HG03520 (cell line): ENCODE measurements around the gene TMEM151B.
"Not testable (repeated sequence)": the region's sequence is repeated elsewhere in the genome, so short reads cannot be mapped to it uniquely, and the experiment has no call there.

ENCODE experiments used
- ATAC-seq: cut with Tn5 transposase; IDR thresholded peaks from one replicate; pipeline ENCODE4 v1.9.1; 2021; ENCODE audit warnings: mild to moderate bottlenecking, moderate library complexity; ENCODE audit not compliant: unreplicated experiment

The TMEM151B gene

DNA sequence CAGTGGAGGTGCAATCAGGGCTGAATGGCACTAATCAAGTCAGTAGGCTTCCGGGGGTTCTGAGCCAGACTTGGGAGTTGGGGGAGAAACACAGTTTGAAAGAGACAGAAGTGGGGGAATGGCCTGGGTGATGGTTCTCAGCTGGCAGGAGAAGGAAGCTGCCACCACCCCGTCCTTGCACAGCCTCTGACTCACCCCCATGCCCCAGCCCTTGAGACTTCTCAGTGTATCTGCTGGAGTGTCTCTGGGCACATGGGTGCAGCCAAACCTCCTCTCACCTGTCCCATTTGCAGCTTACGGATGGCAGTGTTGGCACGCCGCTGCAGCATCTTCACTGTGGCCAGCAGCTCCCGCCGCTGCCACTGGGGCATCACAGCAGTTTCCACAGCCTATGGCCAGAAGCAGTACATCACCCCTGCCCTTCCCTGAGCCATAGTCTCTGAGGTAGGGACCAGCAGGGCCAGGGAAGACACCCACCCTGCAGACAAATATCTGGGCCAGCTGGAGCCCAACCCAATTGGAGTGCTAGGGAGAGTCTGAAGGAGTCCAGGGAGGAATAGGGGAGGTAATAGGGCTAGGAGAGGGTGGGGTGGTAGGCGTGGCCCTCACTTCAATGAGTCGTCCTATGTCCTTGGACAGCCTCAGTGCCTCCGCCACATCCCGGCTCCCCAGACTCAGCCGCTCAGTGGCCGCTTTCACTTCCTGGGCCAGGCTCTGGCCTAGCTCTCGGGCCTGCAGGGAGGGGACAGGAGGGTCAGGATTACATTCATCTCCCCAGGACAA lies 31.7 kb downstream of the TMEM151B start:
- ATAC-seq, result no peak

DNA sequence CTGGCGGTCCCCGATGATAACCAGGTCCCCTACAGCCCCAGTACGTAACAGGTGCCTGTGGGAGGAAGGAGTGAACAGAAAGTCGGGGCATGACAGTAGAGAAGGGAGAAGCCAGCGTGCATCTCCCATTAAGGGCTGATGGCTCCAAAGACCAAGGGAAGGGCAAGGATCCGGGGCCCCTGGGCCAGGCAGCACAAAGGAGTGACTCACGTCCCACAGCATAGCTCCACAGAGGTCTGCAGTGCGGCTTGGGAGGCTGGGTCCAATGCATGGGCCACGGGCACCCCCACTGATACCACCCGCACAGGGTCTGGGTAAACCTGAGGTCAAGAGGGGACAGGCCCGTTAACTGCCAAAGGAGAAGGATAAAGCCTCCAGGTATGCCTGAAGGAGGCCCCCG lies 32.6 kb downstream of the TMEM151B start:
- no peak for ATAC-seq

DNA sequence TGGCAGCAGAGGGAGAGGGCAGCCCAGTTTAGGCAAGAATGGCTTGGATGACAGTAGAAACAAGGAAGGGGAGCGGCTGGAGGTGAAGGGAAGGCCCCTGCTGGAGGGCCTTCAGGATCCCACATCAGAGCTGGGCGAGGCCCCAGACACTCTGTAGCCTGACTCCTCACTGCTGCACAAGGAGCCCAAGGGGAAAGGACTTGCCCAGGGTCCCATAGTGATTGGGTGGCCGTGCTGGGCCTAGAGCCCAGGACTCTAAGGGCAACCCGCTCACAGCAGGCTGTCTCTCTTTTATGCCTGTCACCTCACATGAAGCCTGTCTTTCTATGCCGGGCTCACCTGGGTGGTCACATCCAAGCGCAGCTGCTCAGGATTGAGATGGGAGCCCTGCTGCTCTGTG lies 33.6 kb downstream of the TMEM151B start:
- no peak for ATAC-seq

DNA sequence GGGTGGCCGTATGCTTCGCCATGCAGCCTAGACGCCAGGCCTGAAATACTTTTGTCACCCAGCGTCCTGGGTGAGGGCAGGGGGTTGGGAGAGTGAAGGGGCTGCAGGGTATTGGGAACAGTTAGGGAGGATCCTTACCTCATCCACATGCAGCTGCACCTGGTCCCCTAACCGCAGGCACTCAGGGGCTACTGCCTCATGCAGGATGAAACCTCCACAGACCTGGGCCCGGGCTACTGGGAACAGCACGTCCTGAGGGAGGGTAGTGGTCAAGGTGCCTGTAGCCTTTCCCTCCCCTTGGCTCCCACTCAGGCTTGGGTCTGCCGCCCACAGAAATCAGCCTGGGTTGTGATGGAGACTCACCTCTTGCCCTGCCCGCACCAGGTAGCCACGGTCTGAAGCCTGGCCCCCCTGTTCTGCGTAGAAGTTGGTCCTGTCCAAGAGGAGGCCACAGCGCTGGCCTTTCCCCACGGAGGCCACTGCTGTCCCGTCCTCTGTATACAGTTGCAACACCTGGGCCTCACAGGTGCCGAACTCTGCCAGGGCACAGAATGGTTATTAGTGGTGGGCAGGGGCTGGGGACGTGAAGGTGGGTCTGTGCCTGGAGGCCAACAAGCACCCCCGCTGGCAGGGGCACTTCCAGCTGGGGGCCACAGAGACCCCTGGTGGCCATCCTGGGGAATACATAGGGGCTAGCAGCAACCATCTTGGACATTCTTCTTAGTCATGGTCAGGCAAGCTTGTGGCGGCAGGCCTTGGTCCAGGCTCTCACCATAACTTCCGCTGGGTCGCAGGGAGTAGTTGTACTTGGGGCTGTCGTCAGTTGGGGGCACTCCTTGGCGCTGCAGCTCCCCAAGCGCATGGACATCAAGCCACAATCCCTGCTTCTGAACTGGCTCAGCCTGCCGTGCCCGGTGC lies 34.3 kb downstream of the TMEM151B start:
- no peak for ATAC-seq

DNA sequence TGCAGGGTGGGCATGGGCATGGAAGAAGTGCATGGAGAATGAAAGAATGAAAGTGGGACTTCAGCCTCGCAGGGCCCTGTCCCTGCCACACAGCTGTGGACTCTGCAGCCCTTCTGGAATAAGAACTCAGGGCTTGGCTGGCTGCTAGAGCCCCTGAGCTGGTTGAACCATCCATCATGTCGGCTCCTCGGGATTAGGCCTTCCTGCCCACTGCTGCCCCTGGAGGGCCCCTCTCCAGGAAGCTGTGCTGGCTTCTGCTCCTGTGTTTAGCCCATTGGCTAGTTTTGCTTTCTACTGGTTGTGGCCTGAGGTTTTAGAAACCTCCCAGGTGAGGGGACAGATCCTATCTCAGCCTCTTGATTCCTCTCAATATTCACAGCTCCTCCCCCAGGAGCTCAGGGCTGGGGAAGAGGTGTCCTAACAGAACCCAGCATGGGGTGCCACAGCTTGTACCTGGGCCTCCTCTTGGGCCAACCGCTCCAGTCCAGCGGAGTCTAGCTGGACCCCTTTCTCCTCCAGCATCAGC lies 35.0 kb downstream of the TMEM151B start:
- no peak for ATAC-seq

DNA sequence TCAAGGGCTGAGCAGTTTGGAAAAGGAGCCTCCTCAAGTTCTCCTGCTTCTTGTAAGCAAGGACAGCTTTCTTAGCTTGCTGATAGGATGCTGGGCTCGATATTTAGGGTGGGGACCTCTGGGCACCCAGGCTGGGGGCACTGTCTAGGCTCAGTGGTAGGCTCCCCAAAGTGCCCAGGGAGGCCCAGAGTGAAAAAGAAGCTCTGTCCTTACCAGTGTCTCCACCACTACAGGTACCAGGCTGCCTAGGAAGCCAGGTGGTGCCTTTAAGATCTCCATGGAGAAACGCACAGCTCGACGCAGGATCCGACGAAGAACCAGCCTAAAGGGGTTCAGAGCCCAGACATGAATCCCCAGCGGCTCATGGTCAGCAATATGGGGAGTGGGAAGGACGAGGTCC lies 36.5 kb downstream of the TMEM151B start:
- no peak for ATAC-seq

DNA sequence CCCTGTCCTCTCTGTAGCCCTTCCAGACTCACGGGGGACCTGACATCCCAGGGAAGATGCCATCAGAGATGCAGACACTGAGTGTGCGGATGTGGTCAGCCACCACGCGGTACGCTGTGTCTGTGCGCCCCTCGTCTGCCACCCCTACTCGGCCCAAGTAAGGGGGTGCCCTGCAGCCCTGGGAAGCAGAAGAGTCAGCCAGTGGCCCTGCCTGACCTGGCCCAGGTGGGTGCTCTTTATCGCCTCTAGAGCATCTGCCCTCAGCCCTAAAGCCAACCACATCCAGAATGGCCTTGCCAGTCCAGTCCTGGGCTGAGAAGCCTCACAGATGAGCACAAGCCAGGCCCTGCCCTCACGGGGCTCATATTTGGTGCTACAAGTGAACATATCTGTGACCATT lies 37.0 kb downstream of the TMEM151B start:
- no peak for ATAC-seq

DNA sequence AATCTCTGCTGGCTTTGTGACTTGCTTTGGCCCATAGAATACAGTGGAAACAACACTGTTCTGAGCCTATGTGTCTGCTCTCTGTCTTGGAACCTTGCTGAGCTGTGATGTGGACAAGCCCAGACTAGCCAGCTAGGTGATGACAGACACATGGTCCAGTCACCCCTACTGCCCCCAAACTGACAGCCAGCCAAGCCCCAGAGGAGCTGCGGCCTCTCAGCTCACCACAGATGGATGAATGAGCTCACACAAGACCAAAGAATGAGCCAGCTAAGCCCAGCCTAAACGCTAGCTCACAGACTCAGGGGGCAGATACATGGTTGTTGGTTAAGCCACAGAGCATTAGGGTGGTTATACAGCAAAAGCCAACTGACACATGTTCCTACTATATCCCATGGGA lies 38.8 kb downstream of the TMEM151B start:
- ATAC-seq, result no peak

DNA sequence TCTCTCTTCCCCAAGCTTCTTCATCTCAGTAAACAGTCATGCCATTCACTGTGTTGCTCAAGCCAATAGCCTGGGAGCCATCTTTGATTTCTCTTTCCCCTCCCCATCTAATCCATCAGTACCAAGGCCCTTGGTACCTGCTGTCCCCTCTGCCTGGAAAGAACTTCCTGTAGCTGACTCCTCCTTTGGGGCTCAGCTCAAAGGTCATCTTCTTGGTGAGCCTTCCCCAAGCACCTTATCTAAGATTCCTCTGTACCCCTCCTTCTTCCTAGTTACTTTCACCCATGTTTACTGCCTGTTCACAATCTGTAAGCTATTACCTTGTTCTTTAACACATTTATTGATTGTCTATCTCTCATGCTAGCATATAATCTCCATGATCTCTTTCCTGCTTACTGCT lies 39.4 kb downstream of the TMEM151B start:
- no peak for ATAC-seq

DNA sequence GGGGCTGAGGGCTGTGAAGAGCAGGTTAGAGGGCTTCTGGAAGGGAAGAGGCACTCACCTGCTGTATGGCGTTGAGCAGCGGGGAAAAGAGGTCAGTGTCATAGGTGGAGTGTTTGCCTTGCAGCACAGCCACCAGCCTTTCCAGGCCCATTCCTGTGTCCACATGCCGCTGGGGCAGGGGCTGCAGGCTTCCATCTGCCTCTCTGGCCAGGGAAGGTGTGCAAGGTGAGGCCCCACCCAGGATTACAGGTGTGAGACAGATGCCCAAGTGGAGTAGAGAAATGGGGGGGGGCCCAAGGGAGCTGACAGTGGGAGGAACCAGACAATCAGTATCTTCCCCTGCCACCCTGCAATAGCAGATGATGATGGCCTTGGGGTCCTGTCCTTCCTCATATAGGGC lies 40.0 kb downstream of the TMEM151B start:
- ATAC-seq, result no peak

DNA sequence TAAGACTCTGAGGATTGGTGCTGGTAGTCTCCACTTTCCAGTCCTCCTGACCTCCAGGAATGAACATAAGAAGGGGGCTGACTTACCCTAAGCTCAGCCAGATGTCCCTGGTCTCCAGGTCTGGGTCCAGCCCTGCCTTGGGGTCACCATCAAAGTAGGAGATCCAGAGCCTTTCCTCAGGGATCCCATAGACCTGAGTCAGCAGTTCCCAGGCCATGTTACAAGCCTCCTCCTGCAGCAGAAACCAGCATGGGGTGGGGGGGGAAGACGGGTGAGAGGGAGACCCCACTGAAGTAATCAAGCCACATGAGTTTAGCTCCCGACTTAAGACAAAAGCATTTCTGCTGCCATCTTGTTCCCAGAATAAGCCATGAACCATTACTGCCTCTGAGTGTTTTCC lies 41.1 kb downstream of the TMEM151B start:
- no peak for ATAC-seq

DNA sequence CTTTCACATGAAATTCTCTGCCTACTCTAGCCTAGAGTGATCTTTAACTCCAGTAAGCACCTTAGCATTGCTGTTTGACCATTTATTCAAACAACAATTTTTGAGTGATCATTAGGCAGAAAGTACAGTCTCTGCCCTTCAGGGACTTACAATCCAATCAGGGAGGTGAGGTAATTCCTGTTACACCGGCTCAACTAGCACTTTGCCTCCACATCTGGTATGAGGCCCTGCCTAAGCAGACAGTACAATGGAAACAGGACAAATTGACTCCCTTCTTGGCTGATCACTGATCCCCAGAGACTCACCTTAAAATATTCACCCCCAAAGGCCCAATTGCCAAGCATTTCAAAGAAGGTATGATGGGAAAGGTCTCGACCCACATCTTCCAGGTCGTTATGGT lies 41.5 kb downstream of the TMEM151B start:
- ATAC-seq, result no peak

DNA sequence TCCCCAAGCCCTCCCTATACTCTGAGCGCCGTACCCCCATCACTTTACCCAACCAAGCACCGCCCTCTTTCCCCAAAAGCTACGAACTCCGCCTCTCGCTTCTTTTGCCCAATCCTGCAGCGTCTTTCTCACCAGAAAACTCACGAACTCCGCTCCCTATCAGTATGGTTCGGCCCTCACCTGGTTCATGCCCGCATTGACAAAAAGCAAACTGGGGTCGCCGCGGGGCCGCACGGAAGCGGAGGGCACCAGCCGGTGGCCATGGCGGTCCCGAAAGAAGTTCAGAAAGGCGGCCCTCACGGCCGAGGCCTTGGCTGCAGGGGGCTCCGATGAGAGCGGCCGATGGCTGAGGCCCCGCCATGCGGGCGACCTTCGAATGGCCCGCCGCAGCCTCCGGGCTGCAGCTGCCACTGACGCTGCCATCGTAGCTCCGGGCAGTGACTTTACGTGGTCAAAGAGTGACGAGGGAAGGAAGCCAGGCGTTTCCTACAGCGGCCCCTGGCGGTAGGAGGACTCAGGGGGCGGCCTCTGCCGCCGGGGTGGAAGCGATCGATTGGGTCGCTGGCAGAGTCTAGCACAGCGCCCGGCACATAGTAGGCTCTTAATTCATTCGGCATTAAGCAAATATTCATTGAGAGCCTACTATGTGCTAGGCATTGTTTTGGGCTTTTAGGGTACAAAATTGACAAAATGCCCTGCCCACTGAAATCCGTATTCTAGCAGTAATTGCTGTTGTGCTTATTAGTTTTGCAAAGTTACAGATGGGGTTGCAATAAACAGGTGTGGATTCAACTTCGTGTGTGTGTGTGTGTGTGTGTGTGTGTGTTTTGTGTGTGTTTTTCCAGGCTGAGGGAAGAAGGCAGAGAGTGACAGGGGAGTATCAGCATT lies 42.9 kb downstream of the TMEM151B start, which contains the start of gene AARS2:
AARS2 (minus strand) TSS at position 447 of the 888 bp plus-strand sequence; CDS start at position 423, 24 bp downstream.
- ATAC-seq, result peak; percentile 66

DNA sequence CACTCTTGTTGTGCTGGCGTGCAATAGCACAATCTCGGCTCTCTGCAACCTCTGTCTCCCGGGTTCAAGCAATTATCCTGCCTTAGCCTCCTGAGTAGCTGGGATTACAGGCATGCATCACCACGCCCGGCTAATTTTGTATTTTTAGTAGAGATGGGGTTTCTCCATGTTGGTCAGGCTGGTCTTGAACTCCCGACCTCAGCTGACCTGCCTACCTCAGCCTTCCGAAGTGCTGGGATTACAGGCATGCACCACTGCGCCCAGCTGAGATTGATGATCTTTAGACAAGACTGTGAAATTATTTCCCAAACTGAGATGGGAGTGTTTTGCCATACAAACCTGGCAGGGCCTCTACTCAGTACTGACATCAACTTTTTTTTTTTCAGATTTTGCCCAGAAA lies 44.4 kb downstream of the TMEM151B start:
- ATAC-seq, result not testable (repeated sequence)

DNA sequence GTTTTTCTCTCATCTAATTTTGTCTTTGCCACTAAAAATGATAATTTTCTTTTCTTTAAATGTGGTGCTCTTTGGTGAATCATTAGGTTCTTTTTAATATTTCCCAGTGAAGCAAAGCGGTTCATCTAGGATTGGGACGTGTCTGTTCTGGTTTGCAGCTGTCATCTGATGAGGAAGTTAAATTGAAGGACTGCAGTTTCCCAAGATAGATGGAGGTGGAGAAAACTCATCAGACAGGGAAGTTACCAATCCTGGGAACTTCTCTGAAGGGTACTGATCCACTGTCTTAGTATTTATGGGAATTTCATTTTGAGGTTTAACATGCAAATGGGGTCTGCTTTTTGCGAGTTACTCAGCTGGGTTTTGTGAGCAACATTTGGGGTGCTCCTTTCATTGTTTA lies 45.3 kb downstream of the TMEM151B start:
- ATAC-seq, result no peak

DNA sequence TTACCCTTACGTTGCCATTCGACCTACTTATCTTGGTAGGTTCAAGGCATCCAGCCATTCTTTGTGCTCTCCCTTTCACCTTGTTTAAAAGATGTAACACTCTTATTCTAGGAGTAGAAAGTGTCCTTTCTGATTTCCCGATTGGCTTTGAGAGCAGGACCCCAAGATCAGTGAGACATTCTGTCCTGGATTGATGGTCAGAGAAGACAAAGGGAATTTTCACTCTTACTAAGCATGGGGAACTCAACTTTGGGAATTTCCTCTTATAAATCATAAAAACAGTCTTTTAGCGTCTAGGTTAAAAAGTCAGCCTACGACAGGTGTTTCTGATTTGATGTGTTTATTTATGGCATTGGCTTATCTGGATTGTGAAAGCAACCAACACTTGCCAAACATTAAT lies 45.7 kb downstream of the TMEM151B start:
- ATAC-seq, result no peak

DNA sequence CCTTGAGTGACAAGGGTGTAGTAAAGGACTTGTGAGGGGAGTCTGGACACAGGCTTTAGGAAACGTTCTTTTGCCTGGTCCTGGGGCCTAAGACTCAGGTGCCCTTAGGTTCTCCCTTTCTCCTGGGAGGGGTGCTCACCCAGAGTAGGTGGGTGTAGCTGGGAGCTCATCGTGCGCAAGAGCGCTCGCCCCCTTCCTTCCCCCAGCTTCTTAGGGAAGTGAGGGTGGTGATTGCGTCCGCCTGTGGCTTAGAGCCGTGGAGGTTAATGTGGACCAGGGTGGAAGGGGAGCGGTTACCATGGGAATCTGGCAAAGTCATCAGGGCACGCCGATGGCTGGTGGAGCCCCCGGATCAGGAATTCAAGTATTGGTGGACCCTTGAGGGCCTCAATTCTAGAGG lies 46.2 kb downstream of the TMEM151B start:
- ATAC-seq, result no peak

DNA sequence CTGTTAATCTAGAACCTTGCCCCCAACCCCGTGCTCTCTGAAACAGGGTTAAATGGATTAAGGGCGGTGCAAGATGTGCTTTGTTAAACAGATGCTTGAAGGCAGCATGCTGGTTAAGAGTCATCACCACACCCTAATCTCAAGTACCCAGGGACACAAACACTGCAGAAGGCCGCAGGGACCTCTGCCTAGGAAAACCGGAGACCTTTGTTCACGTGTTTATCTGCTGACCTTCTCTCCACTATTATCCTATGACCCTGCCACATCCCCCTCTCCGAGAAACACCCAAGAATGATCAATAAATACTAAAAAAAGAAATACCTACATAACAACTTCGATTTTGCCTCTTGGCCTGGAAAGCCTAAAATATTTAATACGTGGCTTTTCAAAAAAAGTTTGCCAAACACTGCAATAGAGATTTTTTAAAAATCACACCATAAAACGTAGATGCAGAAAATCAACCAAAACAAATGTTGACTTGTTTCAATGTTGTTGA lies 46.9 kb downstream of the TMEM151B start:
- not testable (repeated sequence) for ATAC-seq

DNA sequence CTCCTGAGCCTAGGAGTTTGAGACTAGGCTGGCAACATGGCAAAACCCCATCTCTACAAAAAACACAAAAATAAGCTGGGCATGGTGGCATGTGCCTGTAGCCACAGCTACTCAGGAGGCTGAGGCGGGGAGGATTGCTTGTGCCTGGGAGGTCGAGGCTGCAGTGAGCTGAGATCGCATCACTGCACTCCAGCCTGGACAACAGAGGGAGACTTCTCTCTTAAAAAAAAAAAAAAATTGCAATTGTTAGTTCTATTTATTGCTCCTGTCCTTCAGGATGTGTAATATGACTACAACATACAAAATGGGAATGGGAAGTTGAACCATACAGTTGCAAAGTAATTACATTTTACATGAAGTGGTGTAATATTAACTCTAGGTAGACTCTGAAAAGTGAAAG lies 51.0 kb downstream of the TMEM151B start:
- ATAC-seq, result no peak

DNA sequence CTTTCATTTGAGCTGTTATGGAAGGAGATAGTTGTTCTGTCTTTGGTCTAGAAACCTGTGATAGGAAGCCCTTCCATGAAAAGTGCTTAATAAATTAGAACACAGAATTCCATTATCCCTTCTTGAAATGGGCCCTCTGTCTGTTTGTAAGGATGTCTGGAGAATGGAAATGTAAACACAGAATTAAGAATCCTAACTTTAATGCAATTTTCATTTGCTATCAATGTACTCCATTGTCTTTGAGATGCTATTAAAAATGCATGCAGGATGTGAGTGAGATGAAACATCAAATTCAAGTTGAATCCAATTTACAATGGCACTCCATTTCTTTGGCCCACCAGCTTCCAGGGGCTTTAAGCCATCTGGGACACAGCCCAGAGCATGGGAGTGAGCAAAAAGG lies 56.8 kb downstream of the TMEM151B start:
- ATAC-seq, result no peak

DNA sequence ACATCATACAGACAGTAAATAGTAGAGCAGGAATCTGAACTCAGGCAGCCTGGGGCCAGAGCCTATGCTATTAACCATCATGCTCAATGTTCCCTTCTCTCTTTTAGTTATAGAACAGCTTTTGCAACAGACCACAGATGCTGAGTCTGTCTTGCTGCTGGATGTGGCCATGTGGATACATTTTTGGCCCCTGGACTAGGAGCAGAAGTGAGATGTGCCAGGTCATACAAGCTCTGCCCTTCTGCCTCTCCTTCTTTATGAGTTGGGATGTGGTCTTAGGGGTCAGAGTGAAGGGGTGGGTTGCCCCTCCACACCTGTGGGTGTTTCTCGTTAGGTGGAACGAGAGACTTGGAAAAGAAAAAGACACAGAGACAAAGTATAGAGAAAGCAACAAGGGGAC lies 57.5 kb downstream of the TMEM151B start:
- ATAC-seq, result no peak
